GM12872 (cell line): ENCODE measurements around the gene ZNF438.
A peak's percentile ranks its signal among the peaks of the same experiment; 100 is the strongest.

ENCODE experiments used
- CTCF ChIP-seq: IDR thresholded peaks from 3 replicates; pipeline ENCODE4 v1.5.1; 2011; ENCODE audit warnings: low read depth, mild to moderate bottlenecking, low read length, moderate library complexity; ENCODE audit not compliant: insufficient read depth

Gene ZNF438

GRCh38 chr10:31031558-31032257 is at the start of gene ZNF438:
Gene ZNF438, minus strand, starts transcription at chr10:31031865. Its CDS starts 154,831 bp downstream, at chr10:30877034.
- TF ChIP-seq CTCF: peak; percentile 75

GRCh38 chr10:31076610-31076988 is 44.9 kb upstream of the ZNF438 start:
- TF ChIP-seq CTCF: no peak

- TF ChIP-seq CTCF: no peak
Measured at GRCh38 chr10:31075881-31076609, 44.4 kb upstream of the ZNF438 start.

- no peak for TF ChIP-seq CTCF
Measured at GRCh38 chr10:31075434-31075833, 43.8 kb upstream of the ZNF438 start.

- TF ChIP-seq CTCF: no peak
Measured at GRCh38 chr10:31074722-31075086, 43.0 kb upstream of the ZNF438 start.

GRCh38 chr10:31073996-31074721 is 42.5 kb upstream of the ZNF438 start:
- no peak for TF ChIP-seq CTCF

- no peak for TF ChIP-seq CTCF
Measured at GRCh38 chr10:31073211-31073610, 41.5 kb upstream of the ZNF438 start.
